Measurements from ENCODE around the gene CDH4. TPM values are rescaled to one million over a fixed set of nuclear protein-coding genes. Genes with fewer than 3 reads are reported as not detected.

Gene CDH4
- polyA plus RNA-seq, 2 donors: 0.02 to 0.05 TPM

DNA sequence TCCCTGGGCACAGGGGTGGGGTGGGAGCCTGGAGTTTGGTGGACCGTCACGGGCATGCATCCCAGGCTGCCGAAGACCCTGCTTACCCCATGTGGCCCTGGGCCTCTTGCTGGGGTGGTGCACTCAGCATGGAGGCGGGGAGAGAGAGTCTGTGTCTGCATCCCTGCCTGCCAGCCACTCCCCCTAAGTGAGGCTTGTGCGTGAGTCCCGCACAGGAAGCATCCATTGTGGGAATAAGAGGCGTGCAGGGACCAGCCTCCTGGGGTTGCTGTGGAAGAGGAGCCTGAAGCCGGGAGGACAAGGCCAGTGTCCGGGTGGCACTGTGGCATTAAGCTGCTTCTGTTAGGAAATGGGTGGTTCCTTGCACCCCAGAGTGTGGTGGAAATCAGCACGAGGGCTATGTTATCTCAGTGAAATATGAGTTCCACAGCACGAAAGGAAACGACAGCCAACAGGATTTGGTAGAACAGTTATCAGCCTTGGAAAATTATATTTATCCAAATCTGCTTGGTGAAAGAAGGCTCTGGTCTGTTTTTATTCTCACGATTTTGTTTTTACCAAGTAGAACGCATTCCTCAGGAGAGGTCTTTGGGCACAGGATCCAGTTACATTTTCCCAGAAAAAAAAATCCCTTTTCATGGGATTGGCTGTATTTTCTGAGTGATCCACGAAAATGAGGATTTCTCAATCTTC lies 35.7 kb downstream of the CDH4 start:
- H3K27me3 ChIP-seq (ENCODE audit: control insufficient read depth in 1 of 2, insufficient read depth in 2 of 2, low read length in 2 of 2): no peaks in the 10 kb centered on the region
- no peak overlapping the region for H3K27ac ChIP-seq (ENCODE audit: low read depth in 2 of 2, low read length in 1 of 2)
- no peak overlapping the region for H3K4me3 ChIP-seq (ENCODE audit: low read depth in 1 of 2, low read length in 2 of 2)
- WGBS, 2 donors: 69 to 71% methylated on average over 15 of the region's 15 CpGs
- H3K9me3 ChIP-seq (ENCODE audit: control insufficient read depth in 2 of 2, insufficient read depth in 1 of 2, low read depth in 1 of 2, low read length in 1 of 2): peaks cover under 1 to 5% of the 10 kb centered on the region in 2 donors
- no peaks in the 10 kb centered on the region for H3K4me1 ChIP-seq (ENCODE audit: control insufficient read depth in 2 of 2, insufficient read depth in 2 of 2, low read length in 1 of 2)
- H3K36me3 ChIP-seq (ENCODE audit: control insufficient read depth in 2 of 2, insufficient read depth in 2 of 2, low read length in 1 of 2): no peaks in the 10 kb centered on the region

GRCh38 chr20:61288331-61288784 lies 36.3 kb downstream of the CDH4 start:
- Histone ChIP-seq H3K9me3 (ENCODE audit: control insufficient read depth in 2 of 2, insufficient read depth in 1 of 2, low read depth in 1 of 2, low read length in 1 of 2) (peaks cover 0 to 2% of the 10 kb centered on the region in 2 donors), H3K27me3 (ENCODE audit: control insufficient read depth in 1 of 2, insufficient read depth in 2 of 2, low read length in 2 of 2) (no peaks in the 10 kb centered on the region), H3K27ac (ENCODE audit: low read depth in 2 of 2, low read length in 1 of 2) (no peak overlapping the region), H3K4me3 (ENCODE audit: low read depth in 1 of 2, low read length in 2 of 2) (no peak overlapping the region), H3K4me1 (ENCODE audit: control insufficient read depth in 2 of 2, insufficient read depth in 2 of 2, low read length in 1 of 2) (no peaks in the 10 kb centered on the region), H3K36me3 (ENCODE audit: control insufficient read depth in 2 of 2, insufficient read depth in 2 of 2, low read length in 1 of 2) (no peaks in the 10 kb centered on the region)
- WGBS, 2 donors: 82 to 89% methylated on average over 17 of the region's 17 CpGs

DNA sequence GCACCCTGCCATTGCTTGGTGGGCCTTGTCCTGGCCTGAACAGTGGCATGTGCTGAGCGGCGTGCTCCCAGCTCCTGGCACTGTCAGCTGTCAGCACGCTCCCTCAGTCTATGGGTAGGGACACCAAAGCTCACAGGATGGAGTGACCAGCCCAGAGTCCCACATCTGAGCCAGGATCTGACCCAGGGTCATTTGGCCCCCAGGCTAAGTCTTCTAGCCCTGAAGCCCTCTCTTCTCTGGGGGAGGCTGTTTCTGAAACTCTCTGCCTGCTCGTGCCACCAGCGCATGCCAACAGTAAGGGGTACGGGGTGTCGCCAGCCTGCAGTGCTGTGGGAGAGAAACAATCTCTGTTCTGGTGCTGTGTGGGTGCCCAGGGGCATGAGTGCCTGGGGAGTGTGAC lies 37.1 kb downstream of the CDH4 start:
- Histone ChIP-seq H3K27me3 (ENCODE audit: control insufficient read depth in 1 of 2, insufficient read depth in 2 of 2, low read length in 2 of 2) (no peaks in the 10 kb centered on the region), H3K4me1 (ENCODE audit: control insufficient read depth in 2 of 2, insufficient read depth in 2 of 2, low read length in 1 of 2) (no peaks in the 10 kb centered on the region), H3K9me3 (ENCODE audit: control insufficient read depth in 2 of 2, insufficient read depth in 1 of 2, low read depth in 1 of 2, low read length in 1 of 2) (peaks cover 0 to 2% of the 10 kb centered on the region in 2 donors), H3K36me3 (ENCODE audit: control insufficient read depth in 2 of 2, insufficient read depth in 2 of 2, low read length in 1 of 2) (no peaks in the 10 kb centered on the region), H3K4me3 (ENCODE audit: low read depth in 1 of 2, low read length in 2 of 2) (no peak overlapping the region), H3K27ac (ENCODE audit: low read depth in 2 of 2, low read length in 1 of 2) (no peak overlapping the region)
- 79 to 81% methylated on average over 7 of the region's 7 CpGs for WGBS, 2 donors

DNA sequence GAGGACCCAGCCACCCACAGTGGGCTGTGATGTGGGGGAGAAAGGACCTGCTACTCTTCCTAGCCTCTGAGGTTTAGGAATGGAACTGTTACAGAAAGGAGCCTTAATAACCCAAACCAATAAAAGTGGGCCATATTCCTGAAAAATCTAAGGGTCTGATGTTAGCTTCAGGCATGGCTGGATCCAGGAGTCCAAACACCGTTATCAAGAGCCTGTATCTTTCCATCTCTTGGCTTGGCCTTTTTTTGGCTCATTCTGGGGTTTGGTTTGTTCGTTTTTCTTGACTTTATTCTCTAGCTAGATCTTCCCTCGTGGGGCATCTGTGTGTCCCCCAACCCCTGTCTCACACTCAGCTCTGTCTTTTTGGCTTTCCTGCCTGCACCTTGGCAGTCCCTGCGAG lies 38.7 kb downstream of the CDH4 start:
- peaks cover 0 to 2% of the 10 kb centered on the region in 2 donors for H3K9me3 ChIP-seq (ENCODE audit: control insufficient read depth in 2 of 2, insufficient read depth in 1 of 2, low read depth in 1 of 2, low read length in 1 of 2)
- H3K36me3 ChIP-seq (ENCODE audit: control insufficient read depth in 2 of 2, insufficient read depth in 2 of 2, low read length in 1 of 2): no peaks in the 10 kb centered on the region
- H3K4me3 ChIP-seq (ENCODE audit: low read depth in 1 of 2, low read length in 2 of 2): no peak overlapping the region
- WGBS, 2 donors: 75 to 78% methylated on average over 4 of the region's 4 CpGs
- no peaks in the 10 kb centered on the region for H3K4me1 ChIP-seq (ENCODE audit: control insufficient read depth in 2 of 2, insufficient read depth in 2 of 2, low read length in 1 of 2)
- H3K27ac ChIP-seq (ENCODE audit: low read depth in 2 of 2, low read length in 1 of 2): no peak overlapping the region
- H3K27me3 ChIP-seq (ENCODE audit: control insufficient read depth in 1 of 2, insufficient read depth in 2 of 2, low read length in 2 of 2): no peaks in the 10 kb centered on the region

DNA sequence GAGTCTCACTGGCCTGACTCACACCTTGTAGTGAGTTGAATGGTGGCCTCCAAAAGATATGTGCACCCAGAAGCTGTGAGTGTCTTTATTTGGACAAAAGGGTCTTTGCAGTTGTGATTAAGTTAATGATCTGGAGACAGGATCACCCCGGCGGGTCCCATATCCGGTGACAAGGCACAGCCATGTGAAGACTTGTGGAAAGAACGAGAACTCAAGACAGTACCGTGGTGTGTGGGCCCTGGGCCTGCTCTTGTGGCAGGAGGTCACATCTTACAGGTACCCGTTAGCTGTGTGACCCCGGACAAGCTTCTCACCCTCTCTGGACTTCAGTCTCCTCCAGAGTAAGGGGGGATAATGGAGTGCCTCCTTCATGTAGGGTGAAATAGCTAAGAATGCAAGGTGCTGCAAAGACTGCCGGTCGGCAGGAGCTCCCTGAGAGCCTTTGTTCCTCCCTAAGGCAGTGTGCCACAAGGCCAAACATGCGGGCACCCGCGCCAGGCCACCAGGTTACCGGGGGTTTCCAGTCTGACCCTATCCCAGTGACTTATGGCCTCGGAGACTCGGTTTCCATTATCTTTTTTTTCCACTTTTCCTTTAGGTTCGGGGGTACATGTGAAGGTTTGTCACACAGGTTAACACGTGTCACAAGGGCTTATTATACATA lies 39.2 kb downstream of the CDH4 start:
- Histone ChIP-seq H3K27ac (ENCODE audit: low read depth in 2 of 2, low read length in 1 of 2) (no peak overlapping the region), H3K27me3 (ENCODE audit: control insufficient read depth in 1 of 2, insufficient read depth in 2 of 2, low read length in 2 of 2) (no peaks in the 10 kb centered on the region), H3K9me3 (ENCODE audit: control insufficient read depth in 2 of 2, insufficient read depth in 1 of 2, low read depth in 1 of 2, low read length in 1 of 2) (peaks cover 0 to under 1% of the 10 kb centered on the region in 2 donors), H3K4me3 (ENCODE audit: low read depth in 1 of 2, low read length in 2 of 2) (no peak overlapping the region), H3K4me1 (ENCODE audit: control insufficient read depth in 2 of 2, insufficient read depth in 2 of 2, low read length in 1 of 2) (no peaks in the 10 kb centered on the region), H3K36me3 (ENCODE audit: control insufficient read depth in 2 of 2, insufficient read depth in 2 of 2, low read length in 1 of 2) (no peaks in the 10 kb centered on the region)
- WGBS, 2 donors: 89 to 90% methylated on average over 17 of the region's 17 CpGs

- Histone ChIP-seq H3K4me3 (ENCODE audit: low read depth in 1 of 2, low read length in 2 of 2) (no peak overlapping the region), H3K27ac (ENCODE audit: low read depth in 2 of 2, low read length in 1 of 2) (no peak overlapping the region), H3K4me1 (ENCODE audit: control insufficient read depth in 2 of 2, insufficient read depth in 2 of 2, low read length in 1 of 2) (no peaks in the 10 kb centered on the region), H3K36me3 (ENCODE audit: control insufficient read depth in 2 of 2, insufficient read depth in 2 of 2, low read length in 1 of 2) (no peaks in the 10 kb centered on the region), H3K27me3 (ENCODE audit: control insufficient read depth in 1 of 2, insufficient read depth in 2 of 2, low read length in 2 of 2) (no peaks in the 10 kb centered on the region), H3K9me3 (ENCODE audit: control insufficient read depth in 2 of 2, insufficient read depth in 1 of 2, low read depth in 1 of 2, low read length in 1 of 2) (no peaks in the 10 kb centered on the region)
- WGBS, 2 donors: 85 to 86% methylated on average over 11 of the region's 11 CpGs
Measured at GRCh38 chr20:61292391-61292790, 40.3 kb downstream of the CDH4 start.

DNA sequence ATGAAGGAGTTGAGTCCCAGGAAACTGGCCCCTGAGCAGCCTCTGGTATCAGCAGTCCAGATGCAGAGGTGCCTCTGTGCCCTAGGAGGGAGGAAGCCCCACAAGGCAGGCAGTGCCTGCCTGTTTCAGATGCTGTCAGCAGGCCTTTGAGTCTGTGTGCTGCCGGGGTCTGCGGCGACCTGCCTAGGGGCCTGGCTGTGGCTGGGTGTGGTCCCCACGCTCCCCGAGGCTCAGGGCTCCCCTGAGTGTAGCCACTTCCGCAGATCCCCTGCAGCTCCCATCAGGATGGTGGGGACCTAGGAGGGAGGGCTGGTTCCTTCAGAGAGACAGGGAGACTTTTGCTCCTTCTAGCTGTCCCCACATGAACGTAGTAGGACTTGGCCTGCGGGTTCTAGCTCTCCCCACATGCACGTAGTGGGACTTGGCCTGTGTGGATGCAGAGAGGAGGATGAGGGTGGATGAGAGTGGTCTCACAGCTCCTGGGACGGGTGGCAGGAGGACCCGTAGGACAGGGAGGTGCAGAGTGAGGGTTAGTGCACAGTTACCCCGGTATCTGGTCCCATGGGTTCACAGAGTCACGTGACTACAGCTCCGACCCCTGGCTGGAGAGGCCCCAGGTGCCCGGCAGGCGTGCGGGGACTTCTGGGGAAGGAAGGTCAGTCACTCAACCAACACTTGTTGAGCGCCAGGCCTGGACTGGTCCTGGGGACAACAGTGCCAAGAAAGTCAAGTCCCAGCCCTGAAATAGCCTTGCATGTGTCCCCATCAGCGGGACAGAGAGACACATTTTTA lies 41.0 kb downstream of the CDH4 start:
- Histone ChIP-seq H3K4me3 (ENCODE audit: low read depth in 1 of 2, low read length in 2 of 2) (no peak overlapping the region), H3K27me3 (ENCODE audit: control insufficient read depth in 1 of 2, insufficient read depth in 2 of 2, low read length in 2 of 2) (no peaks in the 10 kb centered on the region), H3K27ac (ENCODE audit: low read depth in 2 of 2, low read length in 1 of 2) (no peak overlapping the region), H3K9me3 (ENCODE audit: control insufficient read depth in 2 of 2, insufficient read depth in 1 of 2, low read depth in 1 of 2, low read length in 1 of 2) (no peaks in the 10 kb centered on the region), H3K4me1 (ENCODE audit: control insufficient read depth in 2 of 2, insufficient read depth in 2 of 2, low read length in 1 of 2) (no peaks in the 10 kb centered on the region), H3K36me3 (ENCODE audit: control insufficient read depth in 2 of 2, insufficient read depth in 2 of 2, low read length in 1 of 2) (no peaks in the 10 kb centered on the region)
- WGBS, 2 donors: 78 to 81% methylated on average over 19 of the region's 19 CpGs

GRCh38 chr20:61293951-61294350 lies 41.9 kb downstream of the CDH4 start:
- Histone ChIP-seq H3K36me3 (ENCODE audit: control insufficient read depth in 2 of 2, insufficient read depth in 2 of 2, low read length in 1 of 2) (no peaks in the 10 kb centered on the region), H3K27me3 (ENCODE audit: control insufficient read depth in 1 of 2, insufficient read depth in 2 of 2, low read length in 2 of 2) (no peaks in the 10 kb centered on the region), H3K9me3 (ENCODE audit: control insufficient read depth in 2 of 2, insufficient read depth in 1 of 2, low read depth in 1 of 2, low read length in 1 of 2) (no peaks in the 10 kb centered on the region), H3K27ac (ENCODE audit: low read depth in 2 of 2, low read length in 1 of 2) (no peak overlapping the region), H3K4me3 (ENCODE audit: low read depth in 1 of 2, low read length in 2 of 2) (no peak overlapping the region), H3K4me1 (ENCODE audit: control insufficient read depth in 2 of 2, insufficient read depth in 2 of 2, low read length in 1 of 2) (no peaks in the 10 kb centered on the region)
- WGBS, 2 donors: 80% methylated on average over 12 of the region's 12 CpGs

DNA sequence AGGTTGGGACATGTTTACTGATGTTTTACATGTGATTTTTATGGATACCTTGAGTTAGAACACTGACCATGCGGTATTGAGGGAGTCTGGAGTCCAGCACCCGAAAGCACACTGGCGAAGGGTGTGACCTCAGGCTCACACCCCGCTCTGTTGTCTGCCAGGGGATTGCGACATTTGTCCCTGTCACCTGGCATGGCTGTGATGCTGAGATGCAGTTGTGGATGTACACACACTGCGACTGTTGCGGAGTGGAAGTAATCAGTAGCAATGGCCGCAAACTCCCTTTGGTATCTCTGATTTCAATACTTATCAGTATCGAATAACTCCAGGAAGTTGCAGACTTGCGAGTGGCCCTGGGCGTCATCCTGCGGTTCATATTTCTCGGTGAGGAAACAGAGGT lies 43.2 kb downstream of the CDH4 start:
- H3K9me3 ChIP-seq (ENCODE audit: control insufficient read depth in 2 of 2, insufficient read depth in 1 of 2, low read depth in 1 of 2, low read length in 1 of 2): no peaks in the 10 kb centered on the region
- no peak overlapping the region for H3K4me3 ChIP-seq (ENCODE audit: low read depth in 1 of 2, low read length in 2 of 2)
- H3K36me3 ChIP-seq (ENCODE audit: control insufficient read depth in 2 of 2, insufficient read depth in 2 of 2, low read length in 1 of 2): no peaks in the 10 kb centered on the region
- no peak overlapping the region for H3K27ac ChIP-seq (ENCODE audit: low read depth in 2 of 2, low read length in 1 of 2)
- H3K4me1 ChIP-seq (ENCODE audit: control insufficient read depth in 2 of 2, insufficient read depth in 2 of 2, low read length in 1 of 2): no peaks in the 10 kb centered on the region
- 88 to 92% methylated on average over 13 of the region's 13 CpGs for WGBS, 2 donors
- H3K27me3 ChIP-seq (ENCODE audit: control insufficient read depth in 1 of 2, insufficient read depth in 2 of 2, low read length in 2 of 2): no peaks in the 10 kb centered on the region
